PC-3 (cell line): ENCODE data around the gene AUH. TPM values are rescaled to one million over a fixed set of nuclear protein-coding genes. Genes with fewer than 3 reads are reported as not detected.

Experiments used
- ATAC-seq: fragments of 200-7000 bp; cut with Tn5 transposase; 2 replicates; pipeline ENCODE4 v1.9.1; 2020; ENCODE audit warnings: mild to moderate bottlenecking, moderate library complexity
- BruUV-seq: library from RNA; stranded (reverse); fragments of 400-500 nt; replicated peaks from 2 replicates; lab custom pipeline; 2021; lab: Mats Ljungman, UMichigan
- CTCF ChIA-PET: fragments of 300-600 bp; sonication (Branson Sonifier 250); formaldehyde crosslinking; loops from one replicate; lab custom pipeline; 2022; ENCODE audit warnings: antibody characterized with exemption; lab: Charles Lee
- POLR2A ChIA-PET: fragments of 300-600 bp; sonication (Branson Sonifier 250); formaldehyde crosslinking; loops from one replicate; lab custom pipeline; 2022; ENCODE audit warnings: antibody characterized with exemption; ENCODE audit not compliant: unreplicated experiment; lab: Charles Lee
- DNase-seq: peaks from one replicate; pipeline ENCODE4 v3.0.0-alpha.2; 2015
- H2AFZ ChIP-seq: fragments of 300-600 bp; sonication (generic); 2 replicates; pipeline ENCODE4 v1.6.0; 2016; ENCODE audit warnings: antibody characterized with exemption, low read length
- H3F3A ChIP-seq: fragments of 300-600 bp; sonication (generic); one replicate; pipeline ENCODE4 v1.6.0; 2017; ENCODE audit warnings: antibody characterized with exemption, low read length, control low read depth, mild to moderate bottlenecking; ENCODE audit not compliant: unreplicated experiment
- H3K27ac ChIP-seq: fragments of 300-600 bp; sonication (generic); 2 replicates; pipeline ENCODE4 v1.5.1; 2016; ENCODE audit warnings: mild to moderate bottlenecking, low read length
- H3K27me3 ChIP-seq: fragments of 300-600 bp; sonication (generic); 2 replicates; pipeline ENCODE4 v1.6.1; 2016; ENCODE audit warnings: low read length, mixed read lengths
- H3K36me3 ChIP-seq: fragments of 300-600 bp; sonication (generic); 2 replicates; pipeline ENCODE4 v1.6.1; 2016; ENCODE audit warnings: low read depth, mixed run types, low read length, mixed read lengths
- H3K4me1 ChIP-seq: fragments of 300-600 bp; sonication (generic); 2 replicates; pipeline ENCODE4 v1.5.1; 2016; ENCODE audit warnings: low read length; ENCODE audit not compliant: insufficient read depth
- H3K4me2 ChIP-seq: fragments of 300-600 bp; sonication (generic); 2 replicates; pipeline ENCODE4 v1.6.0; 2016; ENCODE audit warnings: low read length
- H3K4me3 ChIP-seq: fragments of 300-600 bp; sonication (generic); 2 replicates; pipeline ENCODE4 v1.5.1; 2016; ENCODE audit warnings: mild to moderate bottlenecking, low read length, mixed read lengths
- H3K79me2 ChIP-seq: fragments of 300-600 bp; sonication (generic); 2 replicates; pipeline ENCODE4 v1.6.1; 2017; ENCODE audit warnings: low read length, mixed read lengths
- H3K9ac ChIP-seq: fragments of 300-600 bp; sonication (generic); 2 replicates; pipeline ENCODE4 v1.6.0; 2016; ENCODE audit warnings: mild to moderate bottlenecking, low read length
- H3K9me2 ChIP-seq: fragments of 300-600 bp; sonication (generic); replicated peaks from 2 replicates; pipeline ENCODE4 v1.6.1; 2016; ENCODE audit warnings: mixed run types, low read length, mixed read lengths
- H3K9me3 ChIP-seq: fragments of 300-600 bp; sonication (generic); 2 replicates; pipeline ENCODE4 v1.6.1; 2016; ENCODE audit warnings: low read length, mixed read lengths
- H4K20me1 ChIP-seq: fragments of 300-600 bp; sonication (generic); 2 replicates; pipeline ENCODE4 v1.6.1; 2016; ENCODE audit warnings: low read length, mixed read lengths
- EZH2 ChIP-seq: fragments of 300-600 bp; sonication (generic); IDR thresholded peaks from one replicate; pipeline ENCODE4 v1.6.1; 2017; ENCODE audit warnings: antibody characterized with exemption, mild to moderate bottlenecking, low read length; ENCODE audit not compliant: unreplicated experiment
- EZH2phosphoT487 ChIP-seq: fragments of 300-600 bp; sonication (generic); IDR thresholded peaks from 2 replicates; pipeline ENCODE4 v1.6.1; 2018; ENCODE audit warnings: mild to moderate bottlenecking, antibody characterized with exemption, low read length, borderline replicate concordance
- intact Hi-C: fragments of 100-400 bp; cut with micrococcal nuclease; formaldehyde crosslinking; loops from 2 replicates; pipeline ENCODE4 v1.9.0; 2023
- total RNA-seq: library from RNA; depleted of rRNA; stranded (reverse); fragments of >200 nt; gene quantifications from 2 replicates; pipeline ENCODE4 v1.2.3, GENCODE V29; 2014
- TF ChIP-seq, protein P1 (sequence below): fragments of 300-600 bp; sonication (generic); conservative IDR thresholded peaks from 2 replicates; pipeline ENCODE4 v1.5.1; 2017; ENCODE audit warnings: antibody characterized with exemption, low read depth, mild to moderate bottlenecking, low read length

AUH gene
- total RNA-seq, 1 experiment from 2014 or later, result 30.4 TPM

DNA sequence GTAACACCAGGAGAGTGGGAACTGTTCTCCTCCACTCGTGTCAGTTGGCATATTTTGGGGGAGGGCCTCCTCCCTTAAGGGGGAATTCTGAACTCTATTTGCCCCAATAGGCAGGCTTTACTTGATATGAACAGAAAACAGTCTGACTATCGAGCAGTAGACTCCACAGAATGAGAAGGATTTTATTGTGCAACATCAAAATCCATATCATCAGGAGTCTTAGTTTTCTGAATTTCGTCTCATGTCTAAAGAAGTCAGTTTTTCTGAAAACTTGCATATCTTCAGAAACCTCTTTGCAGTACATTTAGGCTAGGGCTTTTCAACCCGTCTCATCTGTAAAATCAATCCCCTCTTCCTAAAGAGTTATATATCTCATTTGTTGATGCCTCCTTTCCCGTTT is 96.2 kb downstream of the AUH start:
- intact Hi-C loops, result no loop called here
- POLR2A ChIA-PET, result no interaction called here
- H3K4me3 ChIP-seq, result no peak overlapping the region
- H3K79me2 ChIP-seq, result no peaks in the 10 kb centered on the region
- BruUV-seq, result no TSS peak
- no peaks in the 10 kb centered on the region for H3K9me3 ChIP-seq
- H3K9me2 ChIP-seq, result no peaks in the 10 kb centered on the region
- no peaks in the 10 kb centered on the region for H3K36me3 ChIP-seq
- H4K20me1 ChIP-seq, result no peaks in the 10 kb centered on the region
- H3K4me2 ChIP-seq, result no peak overlapping the region
- CTCF ChIA-PET, result no interaction called here
- TF ChIP-seq EZH2phosphoT487 (no peak), EZH2 (no peak)
- TF ChIP-seq, protein P1, sequence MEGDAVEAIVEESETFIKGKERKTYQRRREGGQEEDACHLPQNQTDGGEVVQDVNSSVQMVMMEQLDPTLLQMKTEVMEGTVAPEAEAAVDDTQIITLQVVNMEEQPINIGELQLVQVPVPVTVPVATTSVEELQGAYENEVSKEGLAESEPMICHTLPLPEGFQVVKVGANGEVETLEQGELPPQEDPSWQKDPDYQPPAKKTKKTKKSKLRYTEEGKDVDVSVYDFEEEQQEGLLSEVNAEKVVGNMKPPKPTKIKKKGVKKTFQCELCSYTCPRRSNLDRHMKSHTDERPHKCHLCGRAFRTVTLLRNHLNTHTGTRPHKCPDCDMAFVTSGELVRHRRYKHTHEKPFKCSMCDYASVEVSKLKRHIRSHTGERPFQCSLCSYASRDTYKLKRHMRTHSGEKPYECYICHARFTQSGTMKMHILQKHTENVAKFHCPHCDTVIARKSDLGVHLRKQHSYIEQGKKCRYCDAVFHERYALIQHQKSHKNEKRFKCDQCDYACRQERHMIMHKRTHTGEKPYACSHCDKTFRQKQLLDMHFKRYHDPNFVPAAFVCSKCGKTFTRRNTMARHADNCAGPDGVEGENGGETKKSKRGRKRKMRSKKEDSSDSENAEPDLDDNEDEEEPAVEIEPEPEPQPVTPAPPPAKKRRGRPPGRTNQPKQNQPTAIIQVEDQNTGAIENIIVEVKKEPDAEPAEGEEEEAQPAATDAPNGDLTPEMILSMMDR, result no peak
- H2AFZ ChIP-seq, result no peak overlapping the region
- ATAC-seq, result no peak
- no peak overlapping the region for H3K9ac ChIP-seq
- no peak for DNase-seq
- H3K27me3 ChIP-seq, result no peaks in the 10 kb centered on the region
- H3K27ac ChIP-seq, result no peak overlapping the region
- H3F3A ChIP-seq, result no peaks in the 10 kb centered on the region
- no peaks in the 10 kb centered on the region for H3K4me1 ChIP-seq

DNA sequence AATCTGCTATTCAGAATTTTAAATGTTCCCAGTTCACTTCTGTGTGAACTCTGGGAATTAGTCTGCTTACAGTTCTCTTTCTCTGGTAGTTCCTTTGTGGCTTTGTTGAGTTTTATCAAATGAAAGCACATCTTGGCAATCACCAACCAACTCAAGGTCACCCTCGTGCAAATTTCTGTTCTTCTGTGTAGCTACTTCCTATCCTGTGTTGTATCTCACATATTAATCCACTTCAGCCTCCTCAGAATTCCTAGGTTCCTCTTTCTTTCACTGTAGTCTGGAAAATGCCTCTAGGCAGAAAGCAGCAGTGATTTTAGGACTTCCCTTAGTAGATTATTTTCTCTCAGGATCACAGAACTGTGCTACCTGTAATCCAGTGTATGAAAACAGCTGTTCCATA is 100.3 kb downstream of the AUH start:
- no peak overlapping the region for H3K4me3 ChIP-seq
- TF ChIP-seq, protein P1, result no peak
- no peaks in the 10 kb centered on the region for H3F3A ChIP-seq
- no TSS peak for BruUV-seq
- H2AFZ ChIP-seq, result no peak overlapping the region
- no peaks in the 10 kb centered on the region for H3K9me2 ChIP-seq
- H4K20me1 ChIP-seq, result no peaks in the 10 kb centered on the region
- H3K27ac ChIP-seq, result no peak overlapping the region
- H3K27me3 ChIP-seq, result no peaks in the 10 kb centered on the region
- H3K9me3 ChIP-seq, result no peaks in the 10 kb centered on the region
- ChIA-PET POLR2A (no interaction called here), CTCF (no interaction called here)
- H3K36me3 ChIP-seq, result no peaks in the 10 kb centered on the region
- no peak overlapping the region for H3K9ac ChIP-seq
- no peak for DNase-seq
- intact Hi-C loops, result no loop called here
- ATAC-seq, result no peak
- no peaks in the 10 kb centered on the region for H3K4me1 ChIP-seq
- H3K4me2 ChIP-seq, result no peak overlapping the region
- H3K79me2 ChIP-seq, result no peaks in the 10 kb centered on the region

DNA sequence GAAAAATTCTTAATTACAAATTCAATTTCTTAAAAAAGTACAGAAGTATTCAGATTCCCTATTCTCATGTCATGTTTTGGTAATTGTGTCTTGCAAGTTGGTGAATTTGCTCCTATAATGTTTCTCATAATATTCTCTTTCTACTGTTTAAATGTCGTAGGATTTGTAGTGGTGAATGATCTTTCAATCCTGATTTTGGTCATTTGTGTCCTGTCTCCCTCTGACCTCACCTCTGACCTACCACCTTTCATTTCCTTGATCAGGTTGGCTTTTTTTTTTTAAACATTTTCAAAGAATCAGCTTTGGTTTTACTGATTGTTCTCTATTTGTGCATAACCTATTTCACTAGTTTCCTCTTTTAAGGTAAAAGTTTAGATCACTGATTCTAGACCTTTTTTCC is 102.6 kb downstream of the AUH start:
- Histone ChIP-seq H3K79me2 (no peaks in the 10 kb centered on the region), H3F3A (no peaks in the 10 kb centered on the region), H3K9ac (no peak overlapping the region), H3K27me3 (no peaks in the 10 kb centered on the region), H3K4me3 (no peak overlapping the region), H3K4me1 (no peaks in the 10 kb centered on the region), H3K4me2 (no peak overlapping the region), H3K9me3 (no peaks in the 10 kb centered on the region), H2AFZ (no peak overlapping the region), H4K20me1 (no peaks in the 10 kb centered on the region), H3K9me2 (no peaks in the 10 kb centered on the region), H3K27ac (no peak overlapping the region), H3K36me3 (no peaks in the 10 kb centered on the region)
- POLR2A ChIA-PET, result no interaction called here
- intact Hi-C loops, result no loop called here
- ATAC-seq (no peak), DNase-seq (no peak)
- BruUV-seq, result no TSS peak
- TF ChIP-seq EZH2 (no peak), EZH2phosphoT487 (no peak)
- TF ChIP-seq, protein P1, result no peak
- CTCF ChIA-PET, result no interaction called here
